Measurements from ENCODE around the gene KRTAP5-2.
A peak's percentile ranks its signal among the peaks of the same experiment; 100 is the strongest.

Gene KRTAP5-2

GRCh38 chr11:1567052-1567720 lies 30.9 kb downstream of the KRTAP5-2 start:
- no peak for DNase-seq (ENCODE audit: low read depth)

- DNase-seq (ENCODE audit: low read depth), result no peak
Observed at GRCh38 chr11:1566381-1567051, 31.6 kb downstream of the KRTAP5-2 start.

- DNase-seq (ENCODE audit: low read depth), result no peak
Observed at GRCh38 chr11:1565904-1566247, 32.2 kb downstream of the KRTAP5-2 start.

DNA sequence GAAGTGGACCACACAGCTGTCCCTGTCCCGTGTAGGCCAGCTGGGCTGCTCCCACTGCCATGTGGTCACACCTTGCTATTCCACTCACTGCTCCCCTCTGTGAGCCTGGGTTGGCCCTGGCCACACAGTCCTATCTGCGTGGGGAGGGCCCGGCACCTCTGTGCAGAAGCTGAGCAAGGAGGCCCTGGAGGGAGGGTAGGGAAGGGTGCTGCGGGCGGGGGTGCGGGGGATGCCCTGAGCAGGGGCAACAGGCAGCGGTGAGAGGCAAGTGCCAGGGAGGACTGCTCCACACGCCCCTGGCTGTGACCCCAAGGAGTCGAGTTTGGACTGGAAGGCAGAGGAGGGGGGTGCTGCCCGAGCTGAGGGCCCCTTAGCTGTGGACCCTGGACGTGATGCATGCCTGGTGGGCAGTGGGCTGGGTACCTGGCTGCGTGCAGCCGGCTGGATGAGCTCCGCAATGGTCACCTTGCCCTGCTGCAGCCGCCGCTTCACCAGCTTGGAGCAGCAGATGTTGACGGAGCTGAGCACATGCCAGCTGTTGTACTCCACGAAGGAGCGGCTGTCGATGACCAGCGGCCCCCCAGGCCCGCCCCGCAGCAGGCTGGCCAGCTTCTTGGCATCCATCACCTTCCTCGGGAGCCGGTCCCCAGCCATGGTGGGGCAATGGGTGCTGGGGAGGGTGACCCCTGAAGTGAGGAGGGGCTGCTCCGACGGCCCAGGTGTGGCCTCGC lies 32.8 kb downstream of the KRTAP5-2 start:
- DNase-seq (ENCODE audit: low read depth), result no peak

DNA sequence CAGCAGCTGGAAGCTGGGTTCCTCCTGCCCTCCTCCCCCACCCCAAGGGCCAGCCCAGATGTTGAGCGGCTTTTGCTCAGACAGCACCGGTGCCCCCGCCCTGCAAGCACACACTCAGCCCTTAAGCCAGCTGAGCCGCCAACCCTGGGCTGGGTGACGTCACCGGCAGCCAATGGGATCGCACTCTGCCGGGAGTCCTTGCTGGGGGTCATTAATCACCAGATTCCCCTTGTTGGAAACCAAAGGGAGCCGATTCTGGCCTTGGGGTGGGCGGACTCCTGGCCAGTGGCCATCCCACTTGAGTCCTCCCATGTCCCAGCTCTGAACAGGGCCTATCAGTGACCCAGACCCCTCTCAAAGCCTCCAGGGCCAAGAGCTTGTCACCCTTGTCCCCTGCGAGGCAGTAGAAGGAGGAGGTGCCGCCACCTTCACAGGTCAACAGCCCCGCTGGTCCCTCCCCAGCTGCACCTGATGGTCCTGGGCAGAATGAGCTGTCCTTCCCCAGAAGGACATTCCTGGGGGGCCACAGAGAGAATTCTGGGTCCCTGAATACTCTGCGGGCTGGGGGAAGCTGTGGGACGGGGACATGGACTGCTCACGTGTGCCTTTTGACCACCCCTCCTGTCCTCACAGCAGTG lies 33.4 kb downstream of the KRTAP5-2 start:
- DNase-seq (ENCODE audit: low read depth), result peak; percentile 18

DNA sequence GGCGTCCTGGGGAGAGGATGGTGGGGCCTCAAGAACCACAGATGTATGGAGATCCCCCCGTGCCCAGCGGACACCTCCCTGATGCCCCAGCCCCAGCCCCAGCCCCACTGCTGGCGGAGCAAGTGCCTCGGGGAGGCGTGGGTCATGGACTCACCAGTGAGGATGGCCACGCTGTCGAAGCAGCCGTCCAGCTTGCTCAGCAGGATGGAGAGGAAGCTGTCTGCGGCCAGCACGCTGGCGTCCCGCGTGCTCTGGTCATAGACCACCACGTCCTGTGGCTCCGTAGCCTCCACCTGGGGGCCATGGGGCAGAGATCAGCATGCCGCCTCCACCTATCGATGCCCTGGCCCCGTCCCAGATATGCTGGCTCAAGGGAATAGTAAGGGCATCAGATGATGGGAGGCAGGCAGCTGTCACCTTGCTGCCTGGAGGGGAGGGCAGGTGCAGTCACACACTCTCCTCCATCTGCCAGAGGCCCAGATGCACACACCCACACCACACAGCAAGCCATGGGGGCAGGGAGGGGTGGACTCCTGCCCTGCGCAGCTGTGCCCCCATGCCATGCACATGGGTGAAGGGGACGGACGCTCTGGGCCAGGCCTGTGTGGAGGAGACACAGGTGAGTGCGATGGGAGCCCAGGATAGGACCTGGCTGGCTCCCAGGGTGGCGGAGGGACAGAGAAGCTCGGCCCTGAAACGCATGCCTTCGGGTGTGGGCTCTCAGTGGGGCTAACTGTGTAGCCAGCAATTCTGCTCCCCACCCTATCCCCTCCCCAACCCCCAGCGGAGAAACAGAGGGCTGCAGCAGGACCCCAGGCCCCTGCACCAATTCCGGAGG lies 34.2 kb downstream of the KRTAP5-2 start:
- no peak for DNase-seq (ENCODE audit: low read depth)

- DNase-seq (ENCODE audit: low read depth), result no peak
Observed at GRCh38 chr11:1563149-1563638, 34.9 kb downstream of the KRTAP5-2 start.

GRCh38 chr11:1562469-1563148 lies 35.5 kb downstream of the KRTAP5-2 start:
- no peak for DNase-seq (ENCODE audit: low read depth)

GRCh38 chr11:1561955-1562354 lies 36.1 kb downstream of the KRTAP5-2 start:
- no peak for DNase-seq (ENCODE audit: low read depth)

DNA sequence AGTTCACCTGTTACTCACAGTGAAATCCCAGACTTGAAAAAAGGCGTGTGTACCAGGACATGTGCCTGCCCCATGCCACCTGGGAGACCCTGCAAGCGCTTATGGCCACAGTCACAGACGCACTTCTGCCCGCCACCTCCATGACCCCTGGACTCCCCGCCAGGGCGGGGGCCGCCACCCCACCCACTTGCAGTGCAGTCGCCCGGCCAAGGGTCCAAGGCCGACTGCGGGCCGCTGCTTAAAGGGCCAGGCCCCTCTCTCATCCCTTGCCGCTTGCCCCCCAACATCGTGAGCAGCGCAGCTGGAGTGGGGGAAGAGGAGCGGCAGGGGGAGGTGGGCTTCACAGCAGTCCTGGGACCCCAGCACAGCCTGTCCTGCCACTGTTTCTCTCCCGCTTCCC lies 36.8 kb downstream of the KRTAP5-2 start:
- DNase-seq (ENCODE audit: low read depth), result no peak

GRCh38 chr11:1560649-1561251 lies 37.3 kb downstream of the KRTAP5-2 start:
- no peak for DNase-seq (ENCODE audit: low read depth)

DNA sequence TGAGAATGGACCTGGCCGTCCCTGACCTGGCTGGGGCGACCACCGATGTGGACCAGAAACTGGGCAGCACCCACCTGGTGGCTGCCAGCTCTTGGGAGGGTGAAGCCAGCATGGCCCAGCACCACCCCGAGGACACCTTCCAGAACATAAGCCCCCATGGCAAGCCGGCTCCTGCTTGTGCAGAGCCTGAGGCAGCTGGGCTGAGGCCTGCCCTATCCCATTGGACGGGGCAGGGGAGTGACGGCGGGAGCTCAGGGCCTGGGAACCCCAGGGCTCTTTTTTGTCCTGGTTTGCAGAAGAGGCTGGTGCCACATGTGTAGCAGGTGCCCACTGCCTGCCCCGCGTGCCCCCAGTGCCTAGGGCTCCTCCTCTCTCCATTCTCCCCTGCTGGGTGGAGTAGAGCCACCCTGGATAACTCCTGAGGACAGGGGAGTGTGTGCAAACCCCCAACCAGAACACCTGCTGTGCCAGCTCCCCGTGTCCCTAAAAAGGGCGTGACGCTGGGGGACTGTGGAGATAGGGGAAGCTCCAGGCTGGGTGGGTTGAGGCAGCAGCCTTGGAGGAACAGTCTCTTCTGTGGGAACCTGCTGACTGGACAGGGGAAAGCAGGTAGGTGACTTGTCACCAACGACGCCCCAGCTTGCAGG lies 38.0 kb downstream of the KRTAP5-2 start:
- no peak for DNase-seq (ENCODE audit: low read depth)

- DNase-seq (ENCODE audit: low read depth), result peak; percentile 95
Observed at GRCh38 chr11:1559111-1559951, 38.8 kb downstream of the KRTAP5-2 start.

DNA sequence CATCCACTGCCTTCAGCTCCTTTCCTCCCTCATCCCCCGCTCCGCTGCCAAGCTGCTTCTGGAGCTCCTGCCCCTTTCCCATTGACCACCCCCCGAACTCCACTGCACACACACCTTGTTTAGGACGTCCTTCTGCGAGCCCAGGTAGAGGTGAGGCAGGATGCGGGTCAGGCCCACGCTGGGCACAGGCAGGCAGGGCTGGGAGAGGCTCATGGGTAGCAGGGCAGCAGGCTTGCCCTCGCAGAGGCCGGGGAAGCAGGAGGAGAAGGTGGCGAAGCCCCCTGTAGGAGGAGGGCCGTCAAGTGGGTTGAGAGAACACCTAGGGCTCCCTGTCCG lies 39.4 kb downstream of the KRTAP5-2 start:
- DNase-seq (ENCODE audit: low read depth), result no peak

DNA sequence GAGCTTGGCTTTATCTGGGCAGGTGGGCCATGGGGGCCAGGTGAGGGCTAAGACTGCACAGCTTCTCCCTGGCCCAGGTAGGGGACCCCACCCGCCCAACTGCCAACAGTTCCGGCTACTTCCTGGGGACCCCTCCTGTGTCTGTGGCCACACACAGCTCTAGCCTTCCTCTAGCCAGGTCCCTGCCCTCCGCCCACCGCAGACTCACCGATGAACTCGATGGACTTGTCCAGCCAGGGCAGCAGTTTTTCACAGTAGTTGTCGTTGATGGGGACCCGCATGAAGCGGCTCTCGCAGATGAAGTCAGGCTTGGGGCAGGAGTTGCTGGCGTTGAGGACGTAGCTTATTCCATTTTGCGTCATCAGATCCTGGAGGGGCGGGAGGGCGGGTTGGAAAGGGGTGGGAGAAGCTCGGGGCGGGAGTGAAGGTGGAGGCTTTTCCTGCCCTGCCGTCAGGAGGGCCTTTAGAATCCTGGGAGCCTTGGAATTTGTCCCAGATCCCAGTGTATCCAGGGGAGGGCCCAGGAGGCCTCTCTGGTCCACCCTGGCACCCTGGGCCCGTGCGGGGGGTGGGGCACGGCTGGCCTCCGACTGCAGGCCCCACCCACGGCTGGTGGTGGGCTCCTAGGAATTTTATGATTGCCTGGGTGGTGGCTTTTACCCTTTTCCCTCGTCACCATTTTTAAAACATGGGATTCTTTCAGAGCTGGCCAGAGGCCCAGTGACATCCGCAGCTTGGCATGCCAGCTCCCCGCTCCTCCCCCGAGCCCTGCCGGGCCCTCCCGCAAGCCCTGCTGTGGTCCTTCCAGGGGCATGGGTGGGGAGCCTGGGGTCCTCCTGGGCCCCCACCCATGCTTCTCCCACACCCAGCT lies 40.0 kb downstream of the KRTAP5-2 start:
- peak; percentile 77 for DNase-seq (ENCODE audit: low read depth)

DNA sequence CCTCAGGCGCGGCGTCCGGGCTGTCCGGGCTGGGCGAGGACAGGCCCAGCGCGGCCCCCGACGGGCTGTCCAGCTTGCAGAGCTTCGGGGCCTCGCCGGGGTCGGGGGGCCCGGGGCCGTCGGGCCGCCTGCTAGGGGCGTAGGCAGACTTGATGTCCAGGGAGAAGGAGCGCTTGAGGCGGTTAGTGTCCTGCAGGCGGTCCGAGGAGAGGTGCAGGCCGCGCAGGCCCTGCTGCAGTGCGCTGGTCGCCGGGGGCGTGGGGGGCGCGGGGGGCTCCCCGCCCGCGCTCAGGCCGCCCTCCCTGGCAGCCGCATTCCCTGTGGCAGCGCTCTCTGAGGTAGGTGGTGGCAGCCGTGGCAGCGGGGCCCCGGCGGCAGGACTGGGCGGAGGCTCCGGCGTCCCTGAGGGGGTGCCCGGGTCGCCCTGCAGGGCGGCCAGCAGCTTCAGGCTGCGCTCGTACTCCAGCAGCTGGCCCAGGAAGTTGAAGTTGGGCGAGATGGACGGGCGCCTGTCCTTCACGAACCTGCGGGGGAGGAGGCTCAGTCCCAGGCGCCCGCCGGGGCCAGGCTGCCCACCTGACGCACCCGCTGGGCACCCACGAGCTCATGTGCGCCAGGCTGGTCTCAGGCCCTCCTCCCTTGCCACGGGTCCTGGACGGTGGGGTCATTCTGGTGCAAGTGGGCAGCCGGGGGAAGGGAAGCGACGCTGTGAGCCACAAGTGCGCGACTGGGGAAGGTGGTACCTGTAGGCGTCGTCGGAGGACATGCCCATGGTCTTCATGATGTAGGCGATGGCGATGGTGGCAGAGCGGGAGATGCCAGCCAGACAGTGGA lies 40.8 kb downstream of the KRTAP5-2 start:
- DNase-seq (ENCODE audit: low read depth), result no peak

GRCh38 chr11:1556278-1556902 lies 41.7 kb downstream of the KRTAP5-2 start:
- no peak for DNase-seq (ENCODE audit: low read depth)
